ENCODE measurements around the gene MEDAG. TPM values are rescaled to one million over a fixed set of nuclear protein-coding genes. Genes with fewer than 3 reads are reported as not detected.

MEDAG gene
- total RNA-seq, 1 experiment from 2014 or later, result 0.67 TPM

GRCh38 chr13:30880856-30881155, 25.3 kb upstream of the MEDAG start:
- POLR2A ChIA-PET, result no interaction called here
- ATAC-seq (no peak), DNase-seq (ENCODE audit: low read depth, low spot score) (no peak)
- no peak overlapping the region for H3K4me3 ChIP-seq (ENCODE audit: low read depth in 2 of 2, low read length in 2 of 2)
- CTCF ChIA-PET, result no interaction called here
- H3K27ac ChIP-seq (ENCODE audit: low read length), result no peak overlapping the region
- no TSS peak for BruUV-seq (replicated peaks)
- no peaks in the 10 kb centered on the region for H3K27me3 ChIP-seq (ENCODE audit: control insufficient read depth, insufficient read depth, low read length)
- in situ Hi-C loops (cut with HindIII; ENCODE audit: low pct_unique_long_range_greater_than_20kb, low sequenced_read_pairs) (no loop called here), intact Hi-C loops (cut with micrococcal nuclease; ENCODE audit: unreplicated experiment) (no loop called here)
- H3K36me3 ChIP-seq (ENCODE audit: control insufficient read depth, insufficient read depth, low read length), result no peaks in the 10 kb centered on the region
- H3K9me3 ChIP-seq (ENCODE audit: control insufficient read depth, insufficient read depth, low read depth, low read length), result no peaks in the 10 kb centered on the region
- TF ChIP-seq, protein P1, sequence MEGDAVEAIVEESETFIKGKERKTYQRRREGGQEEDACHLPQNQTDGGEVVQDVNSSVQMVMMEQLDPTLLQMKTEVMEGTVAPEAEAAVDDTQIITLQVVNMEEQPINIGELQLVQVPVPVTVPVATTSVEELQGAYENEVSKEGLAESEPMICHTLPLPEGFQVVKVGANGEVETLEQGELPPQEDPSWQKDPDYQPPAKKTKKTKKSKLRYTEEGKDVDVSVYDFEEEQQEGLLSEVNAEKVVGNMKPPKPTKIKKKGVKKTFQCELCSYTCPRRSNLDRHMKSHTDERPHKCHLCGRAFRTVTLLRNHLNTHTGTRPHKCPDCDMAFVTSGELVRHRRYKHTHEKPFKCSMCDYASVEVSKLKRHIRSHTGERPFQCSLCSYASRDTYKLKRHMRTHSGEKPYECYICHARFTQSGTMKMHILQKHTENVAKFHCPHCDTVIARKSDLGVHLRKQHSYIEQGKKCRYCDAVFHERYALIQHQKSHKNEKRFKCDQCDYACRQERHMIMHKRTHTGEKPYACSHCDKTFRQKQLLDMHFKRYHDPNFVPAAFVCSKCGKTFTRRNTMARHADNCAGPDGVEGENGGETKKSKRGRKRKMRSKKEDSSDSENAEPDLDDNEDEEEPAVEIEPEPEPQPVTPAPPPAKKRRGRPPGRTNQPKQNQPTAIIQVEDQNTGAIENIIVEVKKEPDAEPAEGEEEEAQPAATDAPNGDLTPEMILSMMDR (IDR thresholded peaks at IDR 0.05), result no peak
- no peak for TF ChIP-seq SIN3A (IDR thresholded peaks at IDR 0.05; ENCODE audit: borderline replicate concordance, insufficient read depth, low read depth, low read length)
- TF ChIP-seq POLR2AphosphoS5 (IDR thresholded peaks at IDR 0.05; ENCODE audit: low read depth, low read length), result no peak
- TF ChIP-seq TCF7L2 (IDR thresholded peaks at IDR 0.05; ENCODE audit: low read depth, low read length), result no peak
- TF ChIP-seq REST (IDR thresholded peaks at IDR 0.05; ENCODE audit: insufficient read depth in 1 of 2, low read depth in 2 of 2, low read length in 1 of 2), result no peak
- no peaks in the 10 kb centered on the region for H3K4me1 ChIP-seq (ENCODE audit: control insufficient read depth, insufficient read depth, low read length)

DNA sequence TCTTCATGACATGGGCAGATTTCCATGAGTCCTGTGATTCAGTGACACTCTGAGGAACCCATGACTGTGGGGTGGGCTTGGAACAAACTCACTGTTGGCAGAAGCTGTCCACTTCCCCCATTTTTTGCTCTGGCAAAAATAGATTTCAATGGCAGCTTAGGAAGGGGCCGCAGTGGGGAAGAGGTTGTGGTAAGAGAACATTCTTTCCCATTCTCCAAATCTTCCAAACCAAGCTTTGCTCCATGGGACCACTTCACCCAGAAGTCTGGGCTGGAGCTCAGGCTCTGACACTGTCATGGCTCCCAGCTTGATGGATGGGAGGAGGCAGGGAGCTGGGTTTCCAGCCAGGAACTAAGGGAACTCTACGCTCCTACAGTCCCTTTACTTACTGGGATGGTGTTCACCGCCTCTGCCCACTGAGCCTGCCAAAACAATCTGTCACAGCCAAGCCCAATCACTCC, 24.9 kb upstream of the MEDAG start:
- DNase-seq (ENCODE audit: low read depth, low spot score), result no peak
- Histone ChIP-seq H3K36me3 (ENCODE audit: control insufficient read depth, insufficient read depth, low read length) (no peaks in the 10 kb centered on the region), H3K27me3 (ENCODE audit: control insufficient read depth, insufficient read depth, low read length) (no peaks in the 10 kb centered on the region), H3K9me3 (ENCODE audit: control insufficient read depth, insufficient read depth, low read depth, low read length) (no peaks in the 10 kb centered on the region), H3K27ac (ENCODE audit: low read length) (no peak overlapping the region), H3K4me1 (ENCODE audit: control insufficient read depth, insufficient read depth, low read length) (no peaks in the 10 kb centered on the region), H3K4me3 (ENCODE audit: low read depth in 2 of 2, low read length in 2 of 2) (no peak overlapping the region)
- TF ChIP-seq, protein P1 (IDR thresholded peaks at IDR 0.05), result no peak
- TF ChIP-seq REST (IDR thresholded peaks at IDR 0.05; ENCODE audit: insufficient read depth in 1 of 2, low read depth in 2 of 2, low read length in 1 of 2) (no peak), TCF7L2 (IDR thresholded peaks at IDR 0.05; ENCODE audit: low read depth, low read length) (no peak), SIN3A (IDR thresholded peaks at IDR 0.05; ENCODE audit: borderline replicate concordance, insufficient read depth, low read depth, low read length) (no peak), POLR2AphosphoS5 (IDR thresholded peaks at IDR 0.05; ENCODE audit: low read depth, low read length) (no peak)
- POLR2A ChIA-PET, result no interaction called here
- in situ Hi-C loops (cut with HindIII; ENCODE audit: low pct_unique_long_range_greater_than_20kb, low sequenced_read_pairs), result no loop called here
- CTCF ChIA-PET, result no interaction called here
- intact Hi-C loops (cut with micrococcal nuclease; ENCODE audit: unreplicated experiment), result no loop called here
- ATAC-seq, result no peak
- no TSS peak for BruUV-seq (replicated peaks)

Measured in Panc1 (cell line).